Activated CD8-positive, alpha-beta memory T cell treated with anti-CD3 and anti-CD28 coated beads, Interleukin-2, amount 10 ng/mL, durations not matched to agents 7 days and 5 days (primary cell): Measurements from ENCODE around the gene DNASE2. TPM values are rescaled to one million over a fixed set of nuclear protein-coding genes. Genes with fewer than 3 reads are reported as not detected.

Experiments
- ATAC-seq: fragments of 150-1000 bp; cut with Tn5 transposase; one replicate; pipeline ENCODE4 v1.10.0; 2021; ENCODE audit warnings: moderate library complexity
- CTCF ChIA-PET: fragments of 350-600 bp; sonication (Branson Sonifier 250); formaldehyde crosslinking; loops from one replicate; lab custom pipeline; 2021; ENCODE audit warnings: antibody characterized with exemption; lab: Charles Lee
- DNase-seq: peaks from one replicate; pipeline ENCODE4 v3.0.0-alpha.2; 2020
- H3K27ac Mint-ChIP-seq: one replicate; pipeline ENCODE4 v1.8.0; 2021; ENCODE audit warnings: mild to moderate bottlenecking, mixed read lengths
- H3K27me3 Mint-ChIP-seq: one replicate; pipeline ENCODE4 v1.8.0; 2021; ENCODE audit warnings: mixed read lengths
- H3K36me3 Mint-ChIP-seq: one replicate; pipeline ENCODE4 v1.8.0; 2021; ENCODE audit warnings: mild to moderate bottlenecking, mixed read lengths
- H3K4me1 Mint-ChIP-seq: one replicate; pipeline ENCODE4 v1.8.0; 2021; ENCODE audit warnings: mixed read lengths
- H3K4me3 Mint-ChIP-seq: one replicate; pipeline ENCODE4 v1.8.0; 2021; ENCODE audit warnings: mild to moderate bottlenecking, moderate library complexity, mixed read lengths
- H3K9me3 Mint-ChIP-seq: one replicate; pipeline ENCODE4 v1.8.0; 2022; ENCODE audit warnings: low read depth, mixed read lengths
- microRNA-seq: library from miRNA; unstranded; fragments of <30 nt; microRNA quantifications from one replicate; pipeline ENCODE4 v1.2.0, GENCODE V29; 2022
- total RNA-seq, 2 experiments: library from RNA; stranded (reverse); gene quantifications; one replicate each; pipeline ENCODE4 v1.2.3, GENCODE V29; 2021

The DNASE2 gene
- total RNA-seq, 2 experiments from 2014 or later, result 32.5 to 34.1 TPM

DNA sequence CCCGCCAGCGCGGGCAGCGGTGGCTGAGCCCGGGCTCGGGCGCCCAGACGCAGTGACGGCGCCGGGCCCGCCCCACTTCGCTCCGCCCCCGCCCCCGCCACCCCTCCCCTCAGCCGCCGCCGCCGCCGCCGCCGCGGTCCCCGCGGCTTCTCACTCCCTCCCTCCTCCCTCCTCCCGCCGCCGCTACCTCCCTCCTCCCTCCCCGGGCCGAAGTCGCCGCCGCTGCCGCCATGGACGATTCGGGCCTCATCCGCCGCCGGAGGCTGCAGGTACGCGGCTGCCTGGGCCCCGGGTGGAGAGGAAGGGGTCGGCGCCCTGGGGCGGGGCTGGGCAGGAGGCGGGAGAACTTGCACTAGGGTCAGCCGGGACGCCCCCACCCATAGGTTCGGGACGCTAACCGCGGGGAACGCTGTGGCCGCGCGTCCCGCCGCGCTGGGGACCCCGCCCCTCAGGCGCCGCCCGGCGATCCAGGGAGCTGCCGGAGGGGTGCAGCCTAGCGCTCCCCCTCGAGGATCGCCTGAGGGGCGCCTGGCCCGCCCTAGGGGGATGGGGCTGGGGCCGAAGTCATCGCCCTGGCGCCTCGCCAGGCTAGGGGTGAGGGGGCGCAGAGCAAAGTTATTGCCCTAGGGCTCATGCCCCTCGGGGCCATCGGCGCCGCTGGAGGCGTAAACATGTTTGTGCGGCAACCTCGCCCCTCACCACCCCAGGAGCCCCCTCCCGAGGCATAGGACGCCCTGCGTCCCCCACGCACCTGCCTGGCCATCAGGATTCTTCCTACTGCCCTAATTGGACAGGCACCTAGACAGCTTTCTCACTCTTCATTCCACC is 47.3 kb downstream of the DNASE2 start:
- DNase-seq (no peak), ATAC-seq (peak; percentile 7)
- CTCF ChIA-PET, result interaction anchor here (1.2 to 2.2 kb wide), 6 partner anchors 13 to 100 kb away, joined by 3 to 9 read pairs (median 5); partner anchors contain the start of genes RNASEH2A and TRIR
- peaks cover 16% of the 10 kb centered on the region for H3K4me1 Mint-ChIP-seq
- no peaks in the 10 kb centered on the region for H3K9me3 Mint-ChIP-seq
- no peak overlapping the region for H3K4me3 Mint-ChIP-seq
- peaks cover 82% of the 10 kb centered on the region for H3K27me3 Mint-ChIP-seq
- H3K36me3 Mint-ChIP-seq, result no peaks in the 10 kb centered on the region
- no peak overlapping the region for H3K27ac Mint-ChIP-seq

DNA sequence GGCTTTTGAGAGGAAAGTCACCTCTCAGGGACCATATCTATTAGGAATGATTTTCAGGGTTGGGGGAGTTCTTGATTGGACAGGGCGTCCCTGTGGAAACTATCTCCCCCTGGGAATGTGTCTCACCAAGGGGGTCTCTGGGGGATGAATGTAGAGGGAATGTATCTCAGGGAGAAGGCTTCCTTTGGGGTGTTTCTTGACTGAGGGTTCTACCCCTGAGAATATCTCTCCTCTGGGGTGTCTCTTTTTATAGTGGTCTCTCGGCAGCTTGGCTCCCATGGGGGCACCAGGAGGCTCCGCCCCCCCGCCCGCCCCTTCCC is 47.9 kb downstream of the DNASE2 start:
- no peaks in the 10 kb centered on the region for H3K36me3 Mint-ChIP-seq
- peaks cover 85% of the 10 kb centered on the region for H3K27me3 Mint-ChIP-seq
- CTCF ChIA-PET, result interaction anchor here (1.2 kb wide), 1 partner anchor 37 kb away, joined by 4 read pairs; no protein-coding TSS in a partner anchor
- no peak for ATAC-seq
- H3K27ac Mint-ChIP-seq, result peak overlapping the region; percentile 20
- no peaks in the 10 kb centered on the region for H3K9me3 Mint-ChIP-seq
- DNase-seq, result no peak
- H3K4me3 Mint-ChIP-seq, result no peak overlapping the region
- H3K4me1 Mint-ChIP-seq, result peaks cover 17% of the 10 kb centered on the region

DNA sequence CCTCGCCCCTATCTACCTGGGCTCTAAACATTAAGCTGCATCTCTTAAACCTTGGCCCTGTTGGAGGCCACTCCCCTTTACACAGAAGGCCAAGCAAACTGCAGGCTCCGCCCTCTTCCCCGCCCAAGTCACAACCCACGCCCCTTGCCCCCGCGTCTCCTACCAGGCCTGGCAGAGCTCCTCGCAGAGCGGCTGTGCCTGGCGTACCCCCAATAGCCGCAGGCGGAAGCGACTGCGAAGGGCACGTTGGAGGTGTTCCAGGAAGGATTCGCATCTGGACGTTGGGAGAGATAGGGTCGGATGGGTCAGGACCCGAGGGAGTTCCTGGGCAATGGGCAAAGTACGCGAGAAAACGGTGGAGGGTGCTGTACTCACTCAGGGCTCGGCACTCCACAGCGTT is 52.8 kb downstream of the DNASE2 start:
- no peaks in the 10 kb centered on the region for H3K36me3 Mint-ChIP-seq
- H3K4me3 Mint-ChIP-seq, result no peak overlapping the region
- no peaks in the 10 kb centered on the region for H3K9me3 Mint-ChIP-seq
- H3K4me1 Mint-ChIP-seq, result peaks cover 22% of the 10 kb centered on the region
- no peak overlapping the region for H3K27ac Mint-ChIP-seq
- CTCF ChIA-PET, result interaction anchor here (0.7 to 2.2 kb wide), 6 partner anchors 9 to 71 kb away, joined by 3 to 8 read pairs (median 4); partner anchors contain the start of genes PRDX2 and THSD8
- DNase-seq (peak; percentile 53), ATAC-seq (peak; percentile 57)
- H3K27me3 Mint-ChIP-seq, result peaks cover 64% of the 10 kb centered on the region

DNA sequence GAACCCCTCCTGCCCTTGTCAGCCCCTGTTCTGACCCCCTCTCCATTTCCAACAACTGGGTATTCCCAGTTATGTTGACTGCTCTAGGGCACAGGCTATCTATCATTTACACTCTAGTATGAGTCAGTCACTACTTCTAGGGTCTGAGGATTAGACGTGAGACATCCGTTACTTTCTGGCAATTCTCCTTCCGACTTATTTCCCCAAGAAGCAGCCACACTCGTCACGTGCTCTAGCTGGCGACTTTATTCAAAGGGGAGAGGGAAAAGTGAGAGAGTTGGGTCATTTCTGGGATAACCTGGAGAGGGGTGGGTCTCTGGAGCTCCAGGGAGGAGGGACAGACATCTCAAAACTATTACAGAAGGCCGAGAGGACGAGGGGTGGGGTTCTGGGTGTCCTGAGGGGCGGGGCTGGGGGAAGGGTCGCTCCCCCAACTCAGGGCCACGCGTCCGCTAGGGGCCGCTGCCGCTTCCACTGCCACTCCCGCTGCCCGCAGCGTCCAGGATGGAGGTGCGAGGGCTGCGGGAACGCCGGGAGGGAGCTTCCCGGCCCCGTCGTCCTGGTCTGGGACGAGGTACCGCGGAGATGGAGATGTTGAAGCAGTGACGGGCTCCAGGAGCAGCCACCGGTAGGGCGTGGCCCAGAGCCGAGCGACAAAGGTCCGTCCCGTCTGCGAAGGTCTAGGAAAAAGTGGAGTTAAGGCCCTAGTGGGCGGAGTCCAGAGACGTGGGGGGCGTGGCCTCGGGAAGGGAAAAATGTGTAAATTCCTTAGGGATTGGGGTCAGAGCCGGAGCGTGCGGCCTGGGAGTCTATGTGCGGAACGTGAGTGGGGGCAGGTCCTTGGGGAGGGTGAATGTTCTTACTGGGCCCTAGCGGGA is 55.8 kb downstream of the DNASE2 start:
- ATAC-seq (no peak), DNase-seq (no peak)
- Mint-ChIP-seq H3K36me3 (no peaks in the 10 kb centered on the region), H3K9me3 (no peaks in the 10 kb centered on the region), H3K27ac (no peak overlapping the region), H3K4me3 (no peak overlapping the region), H3K27me3 (peaks cover 37% of the 10 kb centered on the region), H3K4me1 (peaks cover 11% of the 10 kb centered on the region)
- CTCF ChIA-PET, result interaction anchor here (0.7 to 3.4 kb wide), 9 partner anchors 12 to 140 kb away, joined by 3 to 17 read pairs (median 3); no protein-coding TSS in a partner anchor

Small RNA genes lying within 50 kb of the gene (microRNA-seq; reads per million reads assigned to microRNA genes)
- gene MIR5695 (not detected), gene MIR6794 (not detected)

Other genes starting within 250 kb of the DNASE2 start
- 100 to 1,000 TPM; 102 to 118 TPM for gene MAN2B1, start 214.7 kb downstream of the DNASE2 start, total RNA-seq
- 10 to 100 TPM; 21.4 to 22.0 TPM for gene WDR83, start 214.6 kb downstream of the DNASE2 start, total RNA-seq
- gene DHPS, start 199.6 kb downstream of the DNASE2 start, total RNA-seq, result 100 to 1,000 TPM; 106 to 111 TPM
- gene GNG14, start 193.5 kb downstream of the DNASE2 start, total RNA-seq, result not detected
- 1 to 10 TPM; 5.2 to 6.3 TPM for gene FBXW9, start 184.8 kb downstream of the DNASE2 start, total RNA-seq
- gene TNPO2, start 157.5 kb downstream of the DNASE2 start, total RNA-seq, result 100 to 1,000 TPM; 101 to 104 TPM
- gene TRIR, start 146.8 kb downstream of the DNASE2 start, total RNA-seq, result 100 to 1,000 TPM; 195 to 239 TPM
- 10 to 100 TPM; 68.6 to 84.1 TPM for gene GET3, start 144.0 kb downstream of the DNASE2 start, total RNA-seq
- not detected for gene BEST2, start 129.7 kb downstream of the DNASE2 start, total RNA-seq
- gene HOOK2, start 105.9 kb downstream of the DNASE2 start, total RNA-seq, result 10 to 100 TPM; 16.6 to 18.2 TPM
- 100 to 1,000 TPM; 142 to 191 TPM for gene JUNB, start 90.0 kb downstream of the DNASE2 start, total RNA-seq
- 100 to 1,000 TPM; 168 to 218 TPM for gene PRDX2, start 79.6 kb downstream of the DNASE2 start, total RNA-seq
- gene THSD8, start 79.4 kb downstream of the DNASE2 start, total RNA-seq, result 10 to 100 TPM; 27.9 to 29.8 TPM
- gene RNASEH2A, start 74.9 kb downstream of the DNASE2 start, total RNA-seq, result 10 to 100 TPM; 53.4 to 58.8 TPM
- not detected for gene RTBDN, start 46.9 kb downstream of the DNASE2 start, total RNA-seq
- 1 to 10 TPM in 1 of 2 experiments, under 1 TPM in 1; 0.67 to 2.5 TPM for gene MAST1, start 42.9 kb downstream of the DNASE2 start, total RNA-seq
- gene KLF1, start 5.8 kb upstream of the DNASE2 start, total RNA-seq, result under 1 TPM; 0.29 to 0.45 TPM
- 10 to 100 TPM; 38.7 to 46.1 TPM for gene GCDH, start 9.7 kb upstream of the DNASE2 start, total RNA-seq
- gene SYCE2, start 37.8 kb upstream of the DNASE2 start, total RNA-seq, result 1 to 10 TPM; 2.2 to 2.5 TPM
- 100 to 1,000 TPM in 1 of 2 experiments, 10 to 100 TPM in 1; 96.6 to 131 TPM for gene FARSA, start 52.3 kb upstream of the DNASE2 start, total RNA-seq
- gene CALR, start 57.2 kb upstream of the DNASE2 start, total RNA-seq, result 100 to 1,000 TPM; 745 to 898 TPM
- 100 to 1,000 TPM; 164 to 168 TPM for gene RAD23A, start 64.4 kb upstream of the DNASE2 start, total RNA-seq
- 10 to 100 TPM; 23.9 to 24.9 TPM for gene GADD45GIP1, start 75.8 kb upstream of the DNASE2 start, total RNA-seq
- under 1 TPM; 0.21 to 0.26 TPM for gene DAND5, start 88.1 kb upstream of the DNASE2 start, total RNA-seq
- under 1 TPM; 0.21 to 0.32 TPM for gene NFIX, start 114.0 kb upstream of the DNASE2 start, total RNA-seq
- under 1 TPM; 0.49 to 0.64 TPM for gene LYL1, start 221.4 kb upstream of the DNASE2 start, total RNA-seq
- gene TRMT1, start 235.3 kb upstream of the DNASE2 start, total RNA-seq, result 10 to 100 TPM; 43.2 to 50.2 TPM
- gene NACC1, start 236.8 kb upstream of the DNASE2 start, total RNA-seq, result 10 to 100 TPM; 82.2 to 96.0 TPM